ENCODE data around the gene ACTC1.

Gene ACTC1

GRCh38 chr15:34757262-34757661 is 38.1 kb downstream of the ACTC1 start:
- no peak for DNase-seq (ENCODE audit: low read depth in 2 of 2)

- no peak for DNase-seq (ENCODE audit: low read depth in 2 of 2)
These were observed 40.0 kb downstream of the ACTC1 start for GRCh38 chr15:34755419-34755773.

- DNase-seq (ENCODE audit: low read depth in 2 of 2) = no peak
These were observed 40.5 kb downstream of the ACTC1 start, which contains the start of gene GJD2 for GRCh38 chr15:34754674-34755418. Gene GJD2 (minus strand): TSS chr15:34754998. CDS start chr15:34754488, 510 bp downstream.

- DNase-seq (ENCODE audit: low read depth in 2 of 2) = no peak
These were observed 41.2 kb downstream of the ACTC1 start for GRCh38 chr15:34754171-34754601.

- DNase-seq (ENCODE audit: low read depth in 2 of 2) = no peak
These were observed 42.0 kb downstream of the ACTC1 start for GRCh38 chr15:34753236-34753894.

- no peak for DNase-seq (ENCODE audit: low read depth in 2 of 2)
These were observed 45.7 kb downstream of the ACTC1 start for GRCh38 chr15:34749691-34750090.
